ENCODE measurements around the gene PIGQ. TPM values are rescaled to one million over a fixed set of nuclear protein-coding genes. Genes with fewer than 3 reads are reported as not detected.

The PIGQ gene
- total RNA-seq, 2 donors from 2014 or later: 25.6 to 59.3 TPM

GRCh38 chr16:536746-537145 is 33.0 kb upstream of the PIGQ start:
- H3K4me1 ChIP-seq: peaks cover 8% of the 10 kb centered on the region

DNA sequence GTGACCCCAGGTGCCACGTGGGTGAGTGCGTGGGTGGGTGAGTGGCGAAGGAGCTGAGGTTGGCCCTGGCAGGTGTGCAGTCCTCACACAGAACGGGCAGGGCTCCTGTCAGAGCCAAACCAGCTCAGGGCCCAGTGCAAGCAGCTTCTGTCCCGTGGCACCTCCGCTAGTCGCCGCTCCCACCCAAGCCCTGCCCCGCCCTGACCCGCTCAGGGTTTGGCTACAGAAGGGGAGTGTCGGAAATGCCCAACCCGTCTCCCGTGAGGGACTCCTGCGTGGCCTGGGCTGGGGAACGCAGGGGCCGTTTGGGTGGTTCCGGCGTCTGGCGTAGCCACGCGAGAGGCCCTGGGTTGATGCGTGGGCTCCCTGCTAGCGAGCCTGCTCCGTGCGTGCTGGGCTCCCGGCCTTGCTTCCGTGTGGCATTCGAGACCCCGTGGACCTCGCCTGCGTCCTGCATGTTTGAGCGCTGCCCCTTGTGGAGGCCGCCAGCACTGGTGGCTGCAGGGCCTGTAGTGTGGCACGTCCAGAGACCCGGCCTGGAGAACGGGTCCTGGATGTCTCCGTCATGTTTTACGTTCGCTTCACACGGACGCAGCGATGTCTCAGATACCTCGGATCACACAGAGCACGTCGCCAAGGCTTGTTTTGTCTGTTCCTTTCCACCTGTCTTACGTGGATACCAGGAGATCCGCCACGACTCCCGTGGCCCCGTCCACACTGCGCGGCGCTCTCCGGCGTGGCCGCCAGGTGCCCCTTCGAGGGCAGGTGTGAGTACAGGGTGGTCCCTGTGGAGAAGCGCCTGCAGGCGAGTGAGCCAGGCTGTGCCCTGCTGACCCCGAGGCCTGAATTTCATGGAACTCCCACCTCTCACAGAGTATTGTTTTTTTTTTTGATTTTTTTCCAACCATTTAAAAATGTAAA is 32.1 kb upstream of the PIGQ start:
- no peak overlapping the region for H3K9ac ChIP-seq (ENCODE audit: low read depth in 2 of 2, low read length in 2 of 2)
- peaks cover 8% of the 10 kb centered on the region for H3K4me1 ChIP-seq
- no peaks in the 10 kb centered on the region for H3K27me3 ChIP-seq
- no peak overlapping the region for H3K4me3 ChIP-seq
- intact Hi-C loops (cut with DNase I): no loop called here
- H3K36me3 ChIP-seq: no peaks in the 10 kb centered on the region
- TF ChIP-seq CTCF (IDR thresholded peaks at IDR 0.05): no peak
- no peaks in the 10 kb centered on the region for H3K9me3 ChIP-seq
- no peak overlapping the region for H3K27ac ChIP-seq
- no peak for DNase-seq

More at GRCh38 chr16:536746-537145, 33.0 kb upstream of the PIGQ start:
- H3K4me3 ChIP-seq: no peak overlapping the region
- H3K9ac ChIP-seq (ENCODE audit: low read depth in 2 of 2, low read length in 2 of 2): no peak overlapping the region
- H3K9me3 ChIP-seq: no peaks in the 10 kb centered on the region
- DNase-seq: no peak
- no peaks in the 10 kb centered on the region for H3K27me3 ChIP-seq
- no peak for TF ChIP-seq CTCF (IDR thresholded peaks at IDR 0.05)
- no peaks in the 10 kb centered on the region for H3K36me3 ChIP-seq
- no peak overlapping the region for H3K27ac ChIP-seq
- intact Hi-C loops (cut with DNase I): no loop called here

GRCh38 chr16:539901-540530 is 29.8 kb upstream of the PIGQ start:
- Histone ChIP-seq H3K9me3 (no peaks in the 10 kb centered on the region), H3K4me1 (no peaks in the 10 kb centered on the region), H3K36me3 (no peaks in the 10 kb centered on the region), H3K9ac (ENCODE audit: low read depth in 2 of 2, low read length in 2 of 2) (no peak overlapping the region), H3K4me3 (no peak overlapping the region), H3K27me3 (no peaks in the 10 kb centered on the region), H3K27ac (no peak overlapping the region)
- intact Hi-C loops (cut with DNase I): no loop called here
- DNase-seq: no peak
- no peak for TF ChIP-seq CTCF (IDR thresholded peaks at IDR 0.05)

- intact Hi-C loops (cut with DNase I): no loop called here
- Histone ChIP-seq H3K4me1 (no peaks in the 10 kb centered on the region), H3K27me3 (no peaks in the 10 kb centered on the region), H3K36me3 (no peaks in the 10 kb centered on the region), H3K27ac (no peak overlapping the region), H3K9me3 (no peaks in the 10 kb centered on the region), H3K4me3 (no peak overlapping the region), H3K9ac (ENCODE audit: low read depth in 2 of 2, low read length in 2 of 2) (no peak overlapping the region)
- TF ChIP-seq CTCF (IDR thresholded peaks at IDR 0.05): no peak
- DNase-seq: no peak
These were observed 29.0 kb upstream of the PIGQ start for GRCh38 chr16:540645-541340.

GRCh38 chr16:543301-544164 is 26.2 kb upstream of the PIGQ start:
- H3K4me1 ChIP-seq: peaks cover 3% of the 10 kb centered on the region

More at GRCh38 chr16:543301-544164, 26.2 kb upstream of the PIGQ start:
- Histone ChIP-seq H3K9ac (ENCODE audit: low read depth in 2 of 2, low read length in 2 of 2) (no peak overlapping the region), H3K27ac (no peak overlapping the region), H3K36me3 (no peaks in the 10 kb centered on the region), H3K4me3 (no peak overlapping the region), H3K27me3 (no peaks in the 10 kb centered on the region), H3K9me3 (no peaks in the 10 kb centered on the region)
- DNase-seq: no peak
- TF ChIP-seq CTCF (IDR thresholded peaks at IDR 0.05): no peak
- intact Hi-C loops (cut with DNase I): no loop called here

All from colonic mucosa (tissue), 4 donors.